Adipose tissue (tissue), 3 donors: ENCODE results near the gene SNUPN. TPM values are rescaled to one million over a fixed set of nuclear protein-coding genes. Genes with fewer than 3 reads are reported as not detected.
A peak's percentile ranks its signal among the peaks of the same experiment; 100 is the strongest.

Experiments used
- H3K27ac ChIP-seq: one replicate; pipeline ENCODE4 v1.5.1; 2013; ENCODE audit warnings: low read depth, low read length
- WGBS, 3 donors: extraction: QIAGEN DNeasy Blood & Tissue Kit; methylation state at CpG; one replicate each; pipeline ENCODE4 v1.1.7; 2013; 5-methylcytosine and 5-hydroxymethylcytosine counted together
- polyA plus RNA-seq, 3 donors: library from polyadenylated mRNA; stranded (reverse); fragments of 200-250 nt; gene quantifications; one replicate each; pipeline ENCODE4 v1.2.3, GENCODE V29; 2013
- donor health status: healthy with polysubstance abuse.
- donor health status: Bipolar disorder and iron deficiency.
- donor health status: healthy.

The SNUPN gene
- polyA plus RNA-seq, 3 donors = 10.0 to 35.7 (median 21.2) TPM

DNA sequence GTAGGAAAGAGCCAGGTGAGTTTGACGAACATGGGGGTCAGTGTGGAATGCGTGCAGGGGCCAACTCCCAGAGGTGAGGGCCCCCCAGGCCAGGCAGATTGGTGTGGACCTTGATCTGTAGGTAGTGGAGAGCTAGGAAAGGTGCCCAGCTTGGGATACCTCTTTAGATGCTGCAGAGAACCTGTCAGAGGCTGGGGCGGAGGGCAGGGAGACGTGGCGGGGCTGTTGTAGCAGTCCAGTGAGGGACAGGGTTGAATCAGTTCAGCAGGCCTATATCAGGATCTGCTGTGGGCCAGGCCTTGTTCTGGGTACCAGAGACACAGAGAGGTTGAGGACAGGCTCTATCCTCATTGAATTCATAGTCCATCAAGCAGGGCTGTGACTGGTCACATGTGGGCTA, 30.8 kb upstream of the SNUPN start:
- no peak overlapping the region for H3K27ac ChIP-seq
- WGBS, 3 donors = 92 to 97% (median 96%) methylated on average over 5 of the region's 5 CpGs

DNA sequence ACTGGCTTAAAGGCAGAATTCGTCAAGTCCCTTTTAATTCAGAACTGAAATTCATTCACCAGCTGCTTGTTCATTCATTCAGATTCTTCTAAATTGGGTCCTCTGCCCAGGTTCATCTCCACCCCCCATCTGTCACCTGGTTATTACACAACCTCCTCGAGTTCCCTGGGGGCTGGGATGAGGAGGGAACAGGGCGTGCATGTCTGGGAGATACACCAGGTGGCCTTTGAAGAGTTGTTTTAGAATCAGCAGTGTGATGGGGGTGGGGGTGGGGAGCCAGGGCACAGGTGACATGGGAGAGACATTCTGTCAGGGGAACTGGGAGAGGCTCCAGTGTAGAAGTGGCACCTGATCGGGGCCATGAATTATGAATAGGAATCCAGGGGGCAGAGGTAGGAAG, 30.4 kb upstream of the SNUPN start:
- no peak overlapping the region for H3K27ac ChIP-seq
- 48 to 73% (median 68%) methylated on average over 4 of the region's 4 CpGs for WGBS, 3 donors

DNA sequence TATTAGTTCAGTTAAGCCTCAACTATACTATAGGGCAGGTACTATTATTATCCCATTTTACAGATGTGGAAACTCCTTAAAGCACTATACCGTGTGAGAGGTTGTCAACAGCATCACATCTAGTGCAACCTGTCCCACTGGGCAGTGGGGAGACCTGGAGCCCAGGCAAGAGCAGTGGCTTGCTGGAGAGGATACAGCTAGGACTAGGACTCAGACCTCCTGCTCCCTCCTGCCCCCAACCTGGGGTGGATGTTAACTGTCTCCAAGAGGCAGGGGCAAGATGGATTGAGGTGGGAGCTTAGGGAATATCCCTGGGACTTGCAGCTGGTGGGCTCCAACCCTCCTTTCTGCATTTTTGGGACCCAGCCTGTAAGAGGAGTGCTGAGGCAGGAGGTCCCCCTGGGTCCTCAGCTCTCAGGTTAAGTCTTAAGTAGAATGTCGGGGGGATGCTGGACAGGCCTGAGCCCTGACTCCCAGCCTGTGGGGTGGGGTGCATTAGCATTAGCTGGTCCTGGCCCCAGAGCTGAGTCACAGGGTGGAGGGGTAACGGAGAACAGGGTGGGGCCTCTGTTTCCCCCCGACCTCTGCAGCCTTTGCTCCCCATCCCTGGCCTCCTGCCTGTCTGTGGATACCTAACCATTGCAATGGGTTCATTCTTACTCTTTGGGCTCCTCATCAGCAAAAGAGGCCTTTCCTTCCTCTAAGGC, 28.8 kb upstream of the SNUPN start:
- WGBS, 3 donors = 50 to 70% (median 60%) methylated on average over 4 of the region's 4 CpGs
- H3K27ac ChIP-seq = no peak overlapping the region

GRCh38 chr15:75653347-75653913, 27.9 kb upstream of the SNUPN start:
- H3K27ac ChIP-seq = no peak overlapping the region
- 67 to 87% (median 70%) methylated on average over 16 of the region's 16 CpGs for WGBS, 3 donors

DNA sequence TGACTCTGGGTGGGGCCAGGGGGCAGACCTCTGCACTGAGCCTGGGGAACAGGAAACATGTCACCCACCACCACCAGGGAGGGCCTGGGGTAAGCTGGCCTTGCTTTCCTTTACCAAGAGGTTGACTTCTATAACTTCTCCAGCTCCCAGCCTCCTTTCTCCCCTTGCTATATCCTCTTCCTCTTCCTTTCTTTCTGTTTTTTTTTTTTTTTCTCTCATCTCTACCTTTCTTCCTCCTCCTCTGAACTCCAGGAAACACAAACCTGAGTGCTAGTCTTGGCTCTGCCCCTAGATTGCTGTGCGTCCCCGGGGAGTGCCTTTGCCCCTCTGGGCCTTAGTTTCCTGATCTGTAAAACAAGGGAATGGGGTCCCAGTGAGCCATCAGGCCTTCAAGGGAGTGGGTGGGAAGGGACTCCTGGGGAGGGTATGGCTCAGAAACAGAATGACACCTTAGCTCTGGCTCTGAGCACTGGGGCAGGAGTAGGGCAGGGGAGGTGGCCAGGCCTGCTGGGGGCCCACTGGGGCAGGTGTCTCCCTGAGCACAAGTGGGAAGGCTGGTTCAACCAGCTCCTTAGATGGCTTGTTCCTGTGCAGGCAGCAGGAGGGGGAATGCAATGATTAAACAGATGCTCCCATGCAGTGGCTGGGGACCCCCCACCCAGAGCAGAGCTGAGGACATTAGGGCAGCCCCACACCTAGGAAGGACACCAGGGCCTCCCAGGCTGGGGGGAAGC, 26.5 kb upstream of the SNUPN start:
- 38 to 54% (median 49%) methylated on average over 2 of the region's 2 CpGs for WGBS, 3 donors
- no peak overlapping the region for H3K27ac ChIP-seq

DNA sequence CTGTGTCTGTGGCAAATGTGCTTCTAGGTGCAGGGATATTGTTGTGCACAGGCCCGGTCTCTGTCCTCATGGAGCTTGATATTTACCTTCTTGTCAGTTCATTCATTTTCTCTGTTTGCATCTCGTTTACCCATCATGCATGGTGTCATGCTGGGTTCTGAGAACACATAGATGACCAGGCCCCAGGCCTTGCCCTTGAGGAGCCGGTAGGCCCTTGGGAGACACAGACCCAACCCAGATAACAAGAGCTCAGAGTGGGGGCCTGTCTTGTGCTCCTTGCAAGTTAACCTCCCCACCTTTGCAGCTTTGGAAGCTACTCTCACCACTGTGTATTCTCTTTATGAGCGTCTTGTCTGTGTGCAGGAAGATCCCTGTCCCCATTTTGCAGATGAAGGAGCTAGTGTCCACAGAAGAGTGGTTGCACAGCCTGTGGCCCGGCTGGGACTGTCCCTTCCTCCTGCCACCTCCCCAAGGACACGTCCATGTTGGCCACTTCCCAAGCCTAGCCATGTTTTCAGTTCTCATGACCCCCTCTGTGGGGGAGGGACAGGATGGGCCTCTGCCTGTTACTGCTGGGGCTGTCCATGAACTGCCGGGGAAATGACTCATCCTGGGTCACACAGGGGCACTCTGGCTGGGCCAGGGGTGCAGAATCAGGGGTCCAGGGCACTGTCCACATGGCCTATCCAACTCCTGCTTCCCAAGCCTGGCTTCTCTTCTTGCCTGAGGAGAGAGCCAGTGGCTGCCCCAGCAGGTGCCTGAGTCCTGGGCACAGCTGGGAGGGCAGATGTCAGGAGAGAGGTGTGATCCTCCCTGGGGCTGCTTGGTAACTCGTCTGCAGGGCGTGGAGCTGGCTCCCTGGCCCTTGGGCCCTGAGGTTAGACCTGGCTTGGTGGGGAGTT, 25.6 kb upstream of the SNUPN start:
- no peak overlapping the region for H3K27ac ChIP-seq
- 19 to 45% (median 38%) methylated on average over 9 of the region's 9 CpGs for WGBS, 3 donors

- 82 to 85% (median 84%) methylated on average over 18 of the region's 18 CpGs for WGBS, 3 donors
- no peak overlapping the region for H3K27ac ChIP-seq
Measured at GRCh38 chr15:75649848-75650247, 24.3 kb upstream of the SNUPN start.

DNA sequence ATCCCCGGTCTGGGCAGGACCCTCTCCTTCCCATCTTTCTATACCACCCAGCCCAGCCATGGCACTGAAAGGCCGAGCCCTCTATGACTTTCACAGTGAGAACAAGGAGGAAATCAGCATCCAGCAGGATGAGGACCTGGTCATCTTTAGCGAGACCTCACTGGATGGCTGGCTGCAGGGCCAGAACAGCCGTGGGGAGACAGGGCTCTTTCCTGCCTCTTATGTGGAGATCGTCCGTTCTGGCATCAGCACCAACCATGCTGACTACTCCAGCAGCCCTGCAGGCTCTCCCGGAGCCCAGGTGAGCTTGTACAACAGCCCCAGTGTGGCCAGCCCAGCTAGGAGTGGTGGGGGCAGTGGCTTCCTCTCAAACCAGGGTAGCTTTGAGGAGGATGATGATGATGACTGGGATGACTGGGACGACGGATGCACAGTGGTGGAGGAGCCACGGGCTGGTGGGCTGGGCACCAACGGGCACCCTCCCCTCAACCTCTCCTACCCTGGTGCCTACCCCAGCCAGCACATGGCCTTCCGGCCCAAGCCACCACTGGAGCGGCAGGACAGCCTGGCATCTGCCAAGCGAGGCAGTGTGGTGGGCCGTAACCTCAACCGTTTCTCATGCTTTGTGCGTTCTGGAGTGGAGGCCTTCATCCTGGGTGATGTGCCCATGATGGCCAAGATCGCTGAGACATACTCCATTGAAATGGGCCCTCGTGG, 23.7 kb upstream of the SNUPN start:
- 64 to 71% (median 64%) methylated on average over 19 of the region's 19 CpGs for WGBS, 3 donors
- H3K27ac ChIP-seq = no peak overlapping the region

- 2 to 8% (median 8%) methylated on average over 29 to 34 of the region's 34 CpGs for WGBS, 3 donors
- peak overlapping the region; percentile 76 for H3K27ac ChIP-seq
Measured at GRCh38 chr15:75648156-75649000, 22.9 kb upstream of the SNUPN start.

DNA sequence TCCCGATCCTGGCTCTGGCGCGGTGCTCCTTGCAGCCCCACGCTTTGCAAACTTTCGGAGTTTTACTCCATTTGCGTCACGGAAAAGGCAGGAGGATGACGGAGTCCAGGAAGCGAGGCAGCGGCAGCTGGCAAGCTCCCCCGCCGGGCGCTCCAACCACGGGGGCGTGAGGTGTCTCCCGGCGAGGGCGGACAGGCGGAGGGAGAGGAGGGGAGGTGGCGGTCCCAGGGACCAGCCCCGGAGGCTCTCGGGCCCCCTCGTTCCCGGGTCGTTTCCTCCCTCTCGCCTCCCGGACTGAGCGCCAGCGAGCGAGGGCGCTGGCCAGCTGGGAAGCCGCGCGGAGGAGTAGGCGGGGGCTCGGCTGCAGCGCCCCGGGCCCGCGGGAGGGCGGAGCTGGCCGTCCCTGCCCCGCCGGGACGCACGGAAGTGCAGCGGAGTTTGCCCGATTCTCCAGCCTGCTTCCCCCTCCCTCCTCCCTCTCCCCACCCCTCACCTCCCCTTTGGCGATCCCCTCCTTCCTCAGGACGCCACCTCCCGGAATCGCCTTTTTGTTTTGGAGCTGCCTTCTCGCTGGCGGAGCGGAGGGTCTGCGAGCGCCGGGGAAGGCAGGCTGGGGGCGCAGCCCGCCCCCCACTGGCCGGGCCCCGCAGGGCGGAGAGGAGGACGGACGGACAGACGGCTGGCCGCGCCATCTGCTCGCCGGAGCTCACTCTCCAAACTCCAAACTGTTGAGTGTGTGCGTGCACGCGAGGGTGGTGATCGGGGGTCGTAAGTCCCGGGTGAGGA, 22.0 kb upstream of the SNUPN start, which contains the start of gene SNX33:
Gene SNX33, plus strand, starts transcription at position 543 of the 786 bp plus-strand sequence. CDS start 1,191 bp downstream, outside the sequence.
- peak within 1 kb of the TSS; percentile 76 for H3K27ac ChIP-seq
- WGBS, 3 donors = 0 to 1% (median 0%) methylated on average over 58 to 75 of the region's 76 CpGs

DNA sequence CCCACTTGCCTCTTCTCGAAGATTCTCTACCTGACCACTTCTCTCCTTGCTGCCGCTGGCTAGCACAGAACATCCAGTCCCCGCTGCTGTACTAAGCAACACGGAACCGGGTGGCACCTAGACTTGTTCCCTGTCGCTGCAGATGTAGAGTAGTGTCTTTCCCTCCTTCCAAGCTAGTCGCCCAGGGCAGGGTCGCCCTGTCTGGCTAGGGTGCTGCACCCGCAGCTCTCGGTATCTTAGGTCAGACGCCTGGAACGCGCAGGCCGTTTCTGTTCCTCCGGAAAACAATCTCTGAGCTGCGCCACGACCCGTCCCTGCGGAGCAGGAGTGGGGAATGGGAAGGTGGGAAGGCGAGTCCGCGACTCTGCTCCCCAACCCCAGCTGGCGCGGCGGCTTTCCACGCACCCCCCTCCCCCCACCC, 21.4 kb upstream of the SNUPN start:
- H3K27ac ChIP-seq = peak overlapping the region; percentile 5
- WGBS, 3 donors = 1% methylated on average over 23 to 26 of the region's 26 CpGs

GRCh38 chr15:75646112-75646943, 20.8 kb upstream of the SNUPN start:
- 22 to 45% (median 42%) methylated on average over 5 of the region's 5 CpGs for WGBS, 3 donors
- peak overlapping the region; percentile 5 for H3K27ac ChIP-seq

DNA sequence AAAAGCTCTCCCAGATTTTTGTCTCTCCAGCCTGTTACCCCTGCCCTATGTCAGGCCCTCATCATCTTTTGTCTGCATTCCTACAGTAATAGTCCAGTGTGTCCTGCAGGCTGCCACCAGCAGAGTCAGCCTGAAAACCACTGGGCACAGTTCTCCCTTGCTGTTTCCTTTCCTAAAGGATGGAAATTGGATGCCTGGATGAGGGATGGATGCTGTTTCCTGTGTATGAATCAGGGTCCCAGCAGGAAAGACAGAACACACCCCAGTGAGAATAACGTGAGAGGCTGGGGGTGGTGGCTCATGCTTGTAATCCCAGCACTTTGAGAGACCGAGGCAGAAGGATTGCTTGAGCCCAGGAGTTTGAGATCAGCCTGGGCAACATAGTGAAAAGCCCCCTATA, 18.9 kb upstream of the SNUPN start:
- 76 to 86% (median 76%) methylated on average over 2 of the region's 2 CpGs for WGBS, 3 donors
- H3K27ac ChIP-seq = no peak overlapping the region

GRCh38 chr15:75641603-75642002, 16.1 kb upstream of the SNUPN start:
- WGBS, 3 donors = 41 to 87% (median 76%) methylated on average over 5 of the region's 5 CpGs
- no peak overlapping the region for H3K27ac ChIP-seq

DNA sequence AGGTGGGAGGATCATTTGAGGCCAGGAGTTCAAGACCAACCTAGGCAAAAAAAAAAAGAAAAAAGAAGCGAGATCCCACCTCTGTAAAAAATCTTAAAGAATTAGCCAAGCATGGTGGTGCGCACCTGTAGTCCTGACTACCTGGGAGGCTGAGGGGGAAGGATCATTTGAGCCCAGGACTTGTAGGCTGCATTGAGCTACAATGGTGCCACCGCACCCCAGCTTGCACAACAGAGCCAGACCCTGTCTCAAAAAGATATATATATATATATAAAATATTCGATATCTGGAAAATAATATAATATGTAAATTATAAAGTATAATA, 15.6 kb upstream of the SNUPN start:
- H3K27ac ChIP-seq = no peak overlapping the region
- 74 to 84% (median 81%) methylated on average over 4 of the region's 4 CpGs for WGBS, 3 donors
